ENCODE measurements around the gene OGDH. TPM values are rescaled to one million over a fixed set of nuclear protein-coding genes. Genes with fewer than 3 reads are reported as not detected.

The OGDH gene
- total and polyA plus RNA-seq, 10 of the 15 experiments (the other 5 are each of a cell fraction or from before 2014, with no cell fraction given): 4.1 to 103 (median 48.4) TPM

DNA sequence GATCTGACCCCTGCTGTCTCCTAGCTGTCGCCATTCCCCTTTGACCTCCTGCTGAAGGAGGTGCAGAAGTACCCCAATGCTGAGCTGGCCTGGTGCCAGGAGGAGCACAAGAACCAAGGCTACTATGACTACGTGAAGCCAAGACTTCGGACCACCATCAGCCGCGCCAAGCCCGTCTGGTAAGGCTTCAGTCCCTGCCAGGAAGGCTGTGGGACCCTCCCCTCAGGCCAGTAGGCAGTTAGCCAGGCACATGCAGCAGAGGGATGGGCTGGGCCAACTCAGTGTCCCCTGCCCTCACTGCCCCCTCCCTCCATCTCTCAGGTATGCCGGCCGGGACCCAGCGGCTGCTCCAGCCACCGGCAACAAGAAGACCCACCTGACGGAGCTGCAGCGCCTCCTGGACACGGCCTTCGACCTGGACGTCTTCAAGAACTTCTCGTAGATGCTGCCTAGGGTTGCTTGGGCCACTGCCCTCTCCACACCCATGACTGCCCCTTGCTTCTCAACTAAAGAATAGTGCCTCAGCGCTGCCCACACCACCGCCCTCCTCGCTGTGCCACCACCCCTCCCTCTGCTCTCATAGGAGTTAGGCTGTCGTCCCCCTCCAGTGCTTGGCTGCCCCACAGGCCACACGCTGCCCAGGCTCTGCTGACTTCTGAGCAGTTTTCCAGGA lies 101.3 kb downstream of the OGDH start:
- in situ Hi-C loops (cut with MboI) (no loop called here), intact Hi-C loops (cut with micrococcal nuclease; ENCODE audit: unreplicated experiment) (no loop called here)
- Histone ChIP-seq H3K4me3 (no peak overlapping the region), H4K20me1 (ENCODE audit: control insufficient read depth, insufficient read depth) (no peaks in the 10 kb centered on the region), H3K27me3 (replicated peaks in 1 of 2; ENCODE audit: control insufficient read depth in 2 of 2, insufficient read depth in 2 of 2, low read length in 1 of 2) (no peaks in the 10 kb centered on the region), H3K9ac (ENCODE audit: control insufficient read depth, insufficient read depth, low read length) (no peak overlapping the region), H3K36me3 (ENCODE audit: control insufficient read depth in 2 of 2, insufficient read depth in 2 of 2, low read length in 1 of 2) (peaks cover 7 to 11% of the 10 kb centered on the region in 2 experiments), H3K27ac (ENCODE audit: control insufficient read depth, insufficient read depth) (no peak overlapping the region), H3K9me3 (replicated peaks; ENCODE audit: control insufficient read depth, insufficient read depth, low read length) (no peaks in the 10 kb centered on the region), H2AFZ (ENCODE audit: control insufficient read depth, low read depth, low read length) (no peak overlapping the region), H3K4me2 (ENCODE audit: control insufficient read depth, insufficient read depth) (no peak overlapping the region), H3K4me1 (ENCODE audit: control insufficient read depth, insufficient read depth, low read length) (no peaks in the 10 kb centered on the region), H3K79me2 (ENCODE audit: control insufficient read depth, insufficient read depth, low read length) (no peaks in the 10 kb centered on the region)
- CTCF ChIA-PET: no interaction called here
- DNase-seq (ENCODE audit: low read depth, low spot score): no peak
- FAIRE-seq: no peak
- POLR2A ChIA-PET: no interaction called here
- RAD21 ChIA-PET (ENCODE audit: unreplicated experiment): interaction anchor here (0.6 kb wide), 1 partner anchor 104 kb away, joined by 3 read pairs; no protein-coding TSS in a partner anchor
- SMC1A ChIA-PET (ENCODE audit: uncharacterized antibody, unreplicated experiment): no interaction called here
- BruUV-seq (replicated peaks): no TSS peak
- no peak for ATAC-seq
- TF ChIP-seq SUZ12 (IDR thresholded peaks at IDR 0.05; ENCODE audit: unreplicated experiment): no peak
- 98% methylated on average over 21 of the region's 21 CpGs for WGBS (ENCODE audit: insufficient coverage, insufficient replicate concordance, low lambda C conversion rate, missing lambda C conversion rate)

- Histone ChIP-seq H3K9me3 (replicated peaks; ENCODE audit: control insufficient read depth, insufficient read depth, low read length) (no peaks in the 10 kb centered on the region), H3K27me3 (replicated peaks in 1 of 2; ENCODE audit: control insufficient read depth in 2 of 2, insufficient read depth in 2 of 2, low read length in 1 of 2) (no peaks in the 10 kb centered on the region), H3K4me3 (no peak overlapping the region), H3K4me1 (ENCODE audit: control insufficient read depth, insufficient read depth, low read length) (no peaks in the 10 kb centered on the region), H3K4me2 (ENCODE audit: control insufficient read depth, insufficient read depth) (no peak overlapping the region), H3K36me3 (ENCODE audit: control insufficient read depth in 2 of 2, insufficient read depth in 2 of 2, low read length in 1 of 2) (peaks cover 7 to 11% of the 10 kb centered on the region in 2 experiments), H4K20me1 (ENCODE audit: control insufficient read depth, insufficient read depth) (no peaks in the 10 kb centered on the region), H3K79me2 (ENCODE audit: control insufficient read depth, insufficient read depth, low read length) (no peaks in the 10 kb centered on the region), H3K27ac (ENCODE audit: control insufficient read depth, insufficient read depth) (no peak overlapping the region), H2AFZ (ENCODE audit: control insufficient read depth, low read depth, low read length) (no peak overlapping the region), H3K9ac (ENCODE audit: control insufficient read depth, insufficient read depth, low read length) (no peak overlapping the region)
- intact Hi-C loops (cut with micrococcal nuclease; ENCODE audit: unreplicated experiment): no loop called here
- in situ Hi-C loops (cut with MboI): no loop called here
- SMC1A ChIA-PET (ENCODE audit: uncharacterized antibody, unreplicated experiment): interaction anchor here (1.0 to 1.9 kb wide), 3 partner anchors 69 to 103 kb away, joined by 3 to 6 read pairs (median 5); partner anchors contain the start of gene OGDH
- 87% methylated on average over 19 of the region's 19 CpGs for WGBS (ENCODE audit: insufficient coverage, insufficient replicate concordance, low lambda C conversion rate, missing lambda C conversion rate)
- POLR2A ChIA-PET: no interaction called here
- FAIRE-seq: no peak
- ATAC-seq: no peak
- no TSS peak for BruUV-seq (replicated peaks)
- no peak for DNase-seq (ENCODE audit: low read depth, low spot score)
- CTCF ChIA-PET: no interaction called here
- RAD21 ChIA-PET (ENCODE audit: unreplicated experiment): no interaction called here
- TF ChIP-seq, protein P1, sequence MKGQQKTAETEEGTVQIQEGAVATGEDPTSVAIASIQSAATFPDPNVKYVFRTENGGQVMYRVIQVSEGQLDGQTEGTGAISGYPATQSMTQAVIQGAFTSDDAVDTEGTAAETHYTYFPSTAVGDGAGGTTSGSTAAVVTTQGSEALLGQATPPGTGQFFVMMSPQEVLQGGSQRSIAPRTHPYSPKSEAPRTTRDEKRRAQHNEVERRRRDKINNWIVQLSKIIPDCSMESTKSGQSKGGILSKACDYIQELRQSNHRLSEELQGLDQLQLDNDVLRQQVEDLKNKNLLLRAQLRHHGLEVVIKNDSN (IDR thresholded peaks at IDR 0.05; ENCODE audit: borderline replicate concordance, extremely low read length, insufficient read depth, low read depth, low read length): no peak
- TF ChIP-seq, protein P2, sequence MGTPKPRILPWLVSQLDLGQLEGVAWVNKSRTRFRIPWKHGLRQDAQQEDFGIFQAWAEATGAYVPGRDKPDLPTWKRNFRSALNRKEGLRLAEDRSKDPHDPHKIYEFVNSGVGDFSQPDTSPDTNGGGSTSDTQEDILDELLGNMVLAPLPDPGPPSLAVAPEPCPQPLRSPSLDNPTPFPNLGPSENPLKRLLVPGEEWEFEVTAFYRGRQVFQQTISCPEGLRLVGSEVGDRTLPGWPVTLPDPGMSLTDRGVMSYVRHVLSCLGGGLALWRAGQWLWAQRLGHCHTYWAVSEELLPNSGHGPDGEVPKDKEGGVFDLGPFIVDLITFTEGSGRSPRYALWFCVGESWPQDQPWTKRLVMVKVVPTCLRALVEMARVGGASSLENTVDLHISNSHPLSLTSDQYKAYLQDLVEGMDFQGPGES (IDR thresholded peaks at IDR 0.05): no peak
- no peak for TF ChIP-seq CBX3 (IDR thresholded peaks at IDR 0.05; ENCODE audit: borderline replicate concordance, low read depth)
- no peak for TF ChIP-seq ESRRA (IDR thresholded peaks at IDR 0.05; ENCODE audit: low read length)
- no peak for TF ChIP-seq RELB (IDR thresholded peaks at IDR 0.05; ENCODE audit: low read depth)
- no peak for TF ChIP-seq EGR1 (IDR thresholded peaks at IDR 0.05; ENCODE audit: borderline replicate concordance in 1 of 2, low read depth in 2 of 2, low read length in 2 of 2)
- no peak for TF ChIP-seq TBL1XR1 (IDR thresholded peaks at IDR 0.05; ENCODE audit: low read depth, low read length)
Observed at GRCh38 chr7:44709011-44709915, 102.8 kb downstream of the OGDH start.
